Stimulated activated CD4-positive, alpha-beta T cell treated with anti-CD3 and anti-CD28 coated beads, Interleukin-2, amount 100 ng/mL, for 4 hours (primary cell): ENCODE measurements around the gene MED12L.

Experiments used
- DNase-seq: peaks from one replicate; pipeline ENCODE4 v3.0.0-alpha.2; 2020; ENCODE audit warnings: low read depth

MED12L gene

DNA sequence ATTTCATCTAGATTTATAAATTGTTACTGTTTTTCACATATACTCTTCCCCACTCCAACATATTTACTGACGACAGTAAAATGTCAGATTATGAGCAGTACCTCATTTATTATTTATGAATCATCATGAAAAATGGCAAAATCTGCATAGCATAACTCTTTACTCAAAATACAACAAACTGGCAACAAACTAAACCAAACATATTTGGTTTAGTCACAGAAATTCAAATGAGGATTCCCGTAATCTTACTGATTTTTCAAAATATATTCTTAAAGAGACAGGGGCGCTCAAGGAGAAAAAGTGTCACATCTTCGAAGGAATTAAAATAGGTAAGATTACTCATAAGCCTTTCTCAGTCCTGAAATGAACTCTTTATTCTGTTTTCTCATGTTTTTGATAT, 234.2 kb downstream of the MED12L start:
- DNase-seq = no peak

GRCh38 chr3:151320131-151320530, 234.7 kb downstream of the MED12L start:
- DNase-seq = no peak

DNA sequence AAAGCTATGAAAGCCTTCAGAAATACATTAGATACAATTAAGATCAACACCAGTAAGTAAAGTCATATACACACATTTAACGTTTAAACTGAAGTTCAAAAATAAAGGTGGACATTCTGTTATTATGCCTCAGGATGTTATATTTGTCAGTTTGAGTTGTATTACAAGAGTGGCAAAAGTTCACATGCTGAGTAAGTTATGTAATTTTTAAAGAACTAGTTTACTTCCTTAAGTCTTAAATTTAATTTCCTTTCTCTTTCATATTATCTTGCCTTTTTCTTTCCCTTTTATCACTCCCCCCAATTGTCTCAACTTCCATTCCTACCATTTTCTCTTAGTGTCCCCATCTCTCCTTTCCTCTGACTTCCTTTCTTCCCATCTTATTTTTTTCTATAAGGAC, 236.1 kb downstream of the MED12L start:
- no peak for DNase-seq

DNA sequence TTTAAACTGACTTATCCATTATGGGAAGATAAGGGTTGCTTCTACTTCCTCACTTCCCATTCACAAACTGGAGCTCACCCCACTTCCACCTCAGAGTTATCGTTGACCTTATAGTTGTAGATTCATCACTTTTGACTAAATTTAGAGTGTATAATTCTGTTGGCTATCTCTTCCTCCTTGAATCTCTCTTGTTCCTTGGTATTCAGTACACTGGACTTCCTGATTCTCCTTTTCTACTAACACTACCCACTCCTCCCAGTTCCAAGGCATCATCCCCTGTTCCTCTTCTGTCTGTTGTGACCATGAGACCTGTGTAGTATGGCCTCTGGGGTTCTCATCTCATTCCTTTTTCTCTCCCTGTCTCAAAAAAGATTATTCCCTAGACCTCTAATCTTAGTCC, 237.0 kb downstream of the MED12L start:
- DNase-seq = no peak

DNA sequence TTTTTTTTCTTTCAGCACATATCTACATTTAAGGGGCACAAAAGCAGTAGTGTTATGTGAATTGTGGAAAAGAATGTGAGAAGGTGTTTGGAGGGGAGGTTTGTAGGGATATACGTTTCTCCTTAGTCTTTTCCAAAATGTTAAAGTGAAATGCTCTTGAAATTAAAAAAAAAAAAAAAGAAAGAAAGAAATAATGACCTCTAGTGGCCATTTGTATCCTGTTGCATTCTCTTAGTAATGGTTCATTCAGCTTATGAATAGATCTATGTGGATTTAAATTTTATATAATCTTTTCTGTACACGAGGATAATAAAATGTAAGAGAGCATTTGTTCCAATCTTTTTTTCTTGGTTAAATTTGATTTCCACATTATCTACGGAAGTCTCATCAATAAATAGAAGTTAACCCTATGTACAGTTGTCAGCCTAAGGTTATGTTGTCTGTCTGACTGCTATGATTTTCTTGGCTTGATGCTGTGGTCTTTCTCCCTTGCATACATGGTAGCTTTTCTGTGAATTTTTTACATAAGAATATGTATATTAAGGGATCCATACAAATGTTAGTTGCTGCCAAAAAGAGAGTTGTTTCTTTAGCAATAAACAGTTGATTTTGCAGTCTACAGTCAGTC, 242.2 kb downstream of the MED12L start:
- DNase-seq = no peak

DNA sequence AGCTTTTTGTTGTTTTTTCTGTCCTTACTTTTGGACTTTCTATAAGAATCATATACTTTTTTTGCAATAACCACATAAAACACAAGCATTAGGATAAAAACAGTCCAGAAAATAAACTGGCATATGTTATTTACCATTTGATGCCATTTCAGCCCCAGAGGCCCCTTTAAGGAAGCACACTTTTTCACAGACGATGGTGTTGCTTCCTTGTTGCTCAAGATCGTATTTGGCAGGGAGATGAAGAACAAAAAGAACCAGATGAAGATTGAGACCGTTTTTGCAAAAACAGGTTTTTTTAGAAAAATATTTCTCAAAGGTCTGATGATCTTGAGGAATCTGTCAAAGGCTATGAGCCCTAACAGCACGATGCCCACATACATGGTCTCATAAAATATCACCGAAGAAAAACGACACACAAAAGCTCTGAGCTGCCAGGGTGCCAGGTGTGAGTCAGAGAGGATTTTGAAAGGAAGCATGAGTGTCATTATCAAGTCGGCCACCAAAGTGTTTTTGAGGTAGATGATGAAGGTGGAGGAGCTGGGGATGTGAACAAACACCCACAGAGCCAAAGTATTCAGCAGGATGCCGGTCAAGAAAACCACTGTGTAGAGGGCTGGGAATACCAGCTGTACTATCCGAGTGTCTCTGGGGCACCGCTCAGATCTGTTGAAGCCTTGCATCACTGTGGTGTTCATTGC, 243.0 kb downstream of the MED12L start:
- DNase-seq = no peak

GRCh38 chr3:151329363-151329762, 243.9 kb downstream of the MED12L start, which contains the start of gene P2RY13:
Gene P2RY13, minus strand, starts transcription at chr3:151329549. Its CDS starts 21 bp downstream, at chr3:151329528.
- DNase-seq = no peak

DNA sequence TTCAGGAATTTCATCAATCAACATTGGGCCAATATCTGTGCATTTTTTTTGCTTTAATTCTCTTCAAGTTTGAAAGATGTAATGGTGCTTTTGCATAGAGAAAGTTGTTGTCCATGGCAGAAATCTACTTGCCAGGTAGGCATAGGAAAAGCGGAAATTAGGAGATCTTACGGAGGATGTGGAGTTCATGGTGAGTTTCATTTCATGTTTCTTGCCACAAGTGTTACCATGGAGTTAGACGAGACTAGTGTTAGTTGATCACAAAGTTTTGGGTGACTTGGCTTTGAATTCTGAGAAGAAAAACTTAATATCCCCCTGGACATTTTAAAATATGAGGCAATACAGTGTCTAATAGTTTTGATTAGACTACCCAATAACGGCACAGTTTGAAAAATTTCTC, 244.9 kb downstream of the MED12L start:
- no peak for DNase-seq

DNA sequence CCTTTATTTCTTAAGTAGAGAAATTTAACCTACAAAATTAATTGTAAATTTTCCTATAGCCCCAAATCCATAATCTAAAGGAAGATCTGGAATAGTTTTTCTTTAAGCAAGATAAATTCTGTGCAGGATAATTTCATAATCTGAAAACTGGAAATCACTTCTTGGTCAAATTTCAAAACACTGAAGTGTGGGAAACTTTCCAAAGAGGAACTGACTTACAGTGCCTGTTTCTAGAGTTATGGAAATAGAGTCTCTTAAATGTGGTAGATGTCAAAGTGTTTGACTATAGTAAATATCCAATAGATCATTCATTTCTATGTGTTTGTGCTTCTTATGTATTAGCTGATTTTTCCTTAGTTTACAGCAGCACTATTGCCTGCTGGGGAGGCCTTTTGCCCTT, 245.4 kb downstream of the MED12L start:
- no peak for DNase-seq

DNA sequence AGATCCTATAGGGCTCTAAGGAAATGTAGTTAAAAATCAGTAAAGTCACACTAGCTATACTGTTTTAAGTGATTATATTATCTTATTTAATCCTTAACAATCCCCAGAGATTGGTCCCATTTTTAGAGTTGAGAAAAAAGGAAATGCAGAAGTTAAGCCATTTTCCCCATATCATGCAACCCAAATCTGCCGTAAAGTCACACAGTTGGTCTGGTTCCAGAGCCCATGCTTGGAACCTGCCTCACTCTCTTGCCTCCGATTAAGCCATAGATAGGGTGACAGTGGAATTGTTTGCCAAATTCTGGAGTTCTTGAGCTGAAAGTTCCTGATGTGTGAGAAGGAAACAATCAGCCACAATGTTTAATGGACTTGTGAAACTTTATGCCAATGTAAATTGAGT, 246.2 kb downstream of the MED12L start:
- no peak for DNase-seq

- DNase-seq = no peak
These were observed 260.4 kb downstream of the MED12L start for GRCh38 chr3:151345859-151346258.

GRCh38 chr3:151346292-151346691, 260.8 kb downstream of the MED12L start:
- no peak for DNase-seq

DNA sequence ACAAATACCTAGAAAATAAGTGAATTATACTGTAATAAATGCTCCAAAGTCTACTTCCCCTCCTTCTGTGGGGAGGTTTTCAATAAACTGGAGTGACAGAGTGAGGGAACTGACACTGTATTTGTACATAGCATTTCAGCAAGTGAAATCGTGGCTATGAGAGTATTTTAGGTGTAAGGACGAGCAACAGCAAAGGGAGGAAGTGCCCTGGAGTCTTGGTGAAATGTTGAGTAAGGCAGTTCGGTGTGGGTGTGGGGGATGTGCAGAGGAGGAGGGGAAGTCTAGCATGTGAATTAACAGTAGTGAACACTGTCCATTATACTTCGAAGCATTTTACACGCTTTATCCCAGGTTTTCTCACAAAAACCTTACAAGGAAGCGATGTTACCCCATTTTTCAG, 262.0 kb downstream of the MED12L start:
- no peak for DNase-seq

GRCh38 chr3:151350656-151351055, 265.2 kb downstream of the MED12L start:
- DNase-seq = no peak

- DNase-seq = no peak
These were observed 265.8 kb downstream of the MED12L start for GRCh38 chr3:151351219-151351618.

- no peak for DNase-seq
These were observed 266.2 kb downstream of the MED12L start for GRCh38 chr3:151351648-151352047.

DNA sequence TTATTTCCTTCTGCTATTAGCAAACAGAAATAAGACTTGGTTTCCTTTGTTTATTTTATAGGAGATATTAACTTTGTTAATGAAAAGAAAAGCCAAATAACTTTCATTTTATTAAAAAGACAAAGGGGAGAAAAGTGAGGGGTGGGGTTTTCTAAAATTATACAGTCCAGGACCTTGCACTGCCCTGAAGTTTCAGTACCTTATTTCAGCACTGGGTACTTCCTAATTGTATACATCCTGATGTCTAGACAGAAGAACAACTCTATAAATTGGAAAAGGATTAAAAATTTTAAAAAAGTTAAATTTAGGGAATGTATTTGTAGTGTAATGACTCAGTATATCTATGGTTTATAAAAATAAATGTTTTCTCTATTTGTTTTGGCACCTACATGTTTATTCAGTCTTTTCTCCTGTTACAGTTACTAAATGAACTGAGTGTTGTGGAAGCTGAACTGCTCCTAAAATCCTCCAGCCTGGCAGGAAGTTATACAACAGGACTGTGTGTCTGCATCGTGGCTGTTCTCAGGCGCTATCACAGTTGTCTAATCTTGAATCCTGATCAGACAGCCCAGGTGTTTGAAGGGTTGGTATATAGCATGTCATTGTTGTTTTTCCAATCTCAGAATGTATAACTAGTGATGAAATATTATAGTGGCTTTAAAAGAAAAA, 271.5 kb downstream of the MED12L start:
- no peak for DNase-seq

DNA sequence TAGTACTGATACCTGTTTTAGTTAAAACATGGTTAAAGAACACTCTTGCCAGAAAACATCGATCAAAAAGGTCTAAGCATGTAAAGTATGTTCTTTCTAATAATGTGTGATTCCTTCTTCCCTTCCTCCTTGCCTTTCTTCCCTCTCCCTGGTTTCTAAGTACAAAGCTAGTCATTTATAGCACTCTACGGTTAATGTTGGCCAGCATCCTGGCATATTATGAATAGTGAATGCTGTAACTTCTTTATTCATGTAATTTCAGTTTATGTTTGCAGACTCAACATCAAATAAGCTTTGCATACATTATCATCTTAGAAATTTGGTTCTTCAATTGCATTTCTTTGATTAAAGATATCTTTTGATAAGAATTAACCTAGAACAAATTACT, 272.0 kb downstream of the MED12L start:
- no peak for DNase-seq

- DNase-seq = no peak
These were observed 277.3 kb downstream of the MED12L start for GRCh38 chr3:151362751-151363174.

GRCh38 chr3:151366993-151367392, 281.5 kb downstream of the MED12L start:
- no peak for DNase-seq

DNA sequence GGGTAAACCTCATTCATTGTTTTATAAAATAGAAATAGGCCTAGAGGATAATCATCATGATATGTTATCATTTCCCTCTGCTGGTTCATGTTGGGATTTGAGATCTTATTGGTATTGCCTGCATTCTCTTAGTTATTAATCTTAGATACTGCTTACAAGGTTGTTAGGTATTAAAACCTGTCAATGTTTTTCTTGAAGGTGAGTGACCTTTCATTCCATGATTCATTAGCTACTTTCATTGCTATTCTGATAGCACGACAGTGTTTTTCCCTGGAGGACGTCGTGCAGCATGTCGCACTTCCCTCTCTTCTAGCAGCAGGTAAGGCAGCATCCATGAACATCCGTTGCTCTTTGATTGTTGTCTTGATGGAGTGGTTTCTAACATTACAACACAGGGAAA, 282.0 kb downstream of the MED12L start:
- no peak for DNase-seq

- no peak for DNase-seq
These were observed 286.1 kb downstream of the MED12L start for GRCh38 chr3:151371526-151371925.

DNA sequence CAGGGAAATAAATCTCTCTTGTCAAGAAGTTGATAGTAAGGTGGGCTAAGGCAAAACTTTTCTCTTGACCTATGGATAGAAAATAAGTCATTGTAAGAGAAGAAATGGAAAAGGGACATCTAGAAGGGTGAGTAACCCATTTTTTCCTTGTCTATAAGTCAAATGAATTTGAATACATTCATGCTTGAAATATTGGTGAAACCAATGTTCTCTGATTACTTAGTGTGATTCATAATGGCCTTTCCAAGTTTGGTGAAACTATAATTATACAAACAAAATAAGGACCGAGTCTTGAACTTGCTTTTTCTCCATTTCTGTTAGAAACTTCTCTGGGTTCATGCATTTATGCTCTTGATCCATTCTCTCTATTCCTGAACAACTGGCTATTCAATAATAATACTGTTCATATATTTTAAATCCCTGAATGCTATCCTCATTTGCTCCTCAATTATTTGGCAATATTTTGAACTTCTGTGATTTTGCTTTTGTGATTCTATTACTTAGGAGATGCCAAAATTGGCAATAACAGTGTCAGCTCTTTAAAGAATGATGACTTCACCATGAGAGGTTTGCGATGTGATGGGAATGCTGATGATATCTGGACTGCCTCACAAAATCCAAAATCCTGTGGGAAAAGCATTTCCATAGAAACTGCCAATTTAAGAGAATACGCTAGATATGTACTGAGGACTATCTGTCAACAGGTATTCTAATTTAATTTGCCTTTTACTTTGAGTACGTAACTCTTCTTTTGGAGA, 286.8 kb downstream of the MED12L start:
- DNase-seq = no peak
